Neural cell (in vitro differentiated cells): ENCODE results near the gene CDR2L.

Experiments
- EP300 ChIP-seq: fragments of 450-650 bp; conservative IDR thresholded peaks from 2 replicates; pipeline ENCODE4 v1.6.1; 2014; ENCODE audit warnings: antibody characterized with exemption, mild to moderate bottlenecking, moderate library complexity; ENCODE audit not compliant: poor library complexity, severe bottlenecking
- EZH2 ChIP-seq: fragments of 200-600, 300-800 bp; shearing (Covaris generic), sonication (generic); IDR thresholded peaks from 2 replicates; pipeline ENCODE4 v1.6.1; 2014; ENCODE audit warnings: antibody characterized with exemption, low read length, borderline replicate concordance, mild to moderate bottlenecking; ENCODE audit not compliant: insufficient read depth, poor library complexity, severe bottlenecking
- MXI1 ChIP-seq: fragments of 450-650 bp; conservative IDR thresholded peaks from 2 replicates; pipeline ENCODE4 v1.6.1; 2014; ENCODE audit warnings: antibody characterized with exemption, mild to moderate bottlenecking; ENCODE audit not compliant: poor library complexity, severe bottlenecking
- POLR2AphosphoS5 ChIP-seq: IDR thresholded peaks from 2 replicates; pipeline ENCODE4 v1.6.1; 2012
- RAD21 ChIP-seq: fragments of 450-650 bp; conservative IDR thresholded peaks from 2 replicates; pipeline ENCODE4 v1.6.1; 2014; ENCODE audit warnings: antibody characterized with exemption, mild to moderate bottlenecking, moderate library complexity
- SMC3 ChIP-seq: fragments of 450-650 bp; conservative IDR thresholded peaks from 2 replicates; pipeline ENCODE4 v1.6.1; 2014; ENCODE audit warnings: antibody characterized with exemption, mild to moderate bottlenecking, moderate library complexity; ENCODE audit not compliant: poor library complexity
- TAF1 ChIP-seq: IDR thresholded peaks from 2 replicates; pipeline ENCODE4 v1.6.1; 2012; ENCODE audit warnings: low read depth
- TF ChIP-seq, protein P1 (sequence below): fragments of 450-650 bp; IDR thresholded peaks from 2 replicates; pipeline ENCODE4 v1.5.1; 2014; ENCODE audit warnings: antibody characterized with exemption, mild to moderate bottlenecking, moderate library complexity; ENCODE audit not compliant: poor library complexity, severe bottlenecking
- TF ChIP-seq, protein P2 (sequence below): IDR thresholded peaks from 2 replicates; pipeline ENCODE4 v1.6.1; 2012; ENCODE audit warnings: borderline replicate concordance

DNA sequence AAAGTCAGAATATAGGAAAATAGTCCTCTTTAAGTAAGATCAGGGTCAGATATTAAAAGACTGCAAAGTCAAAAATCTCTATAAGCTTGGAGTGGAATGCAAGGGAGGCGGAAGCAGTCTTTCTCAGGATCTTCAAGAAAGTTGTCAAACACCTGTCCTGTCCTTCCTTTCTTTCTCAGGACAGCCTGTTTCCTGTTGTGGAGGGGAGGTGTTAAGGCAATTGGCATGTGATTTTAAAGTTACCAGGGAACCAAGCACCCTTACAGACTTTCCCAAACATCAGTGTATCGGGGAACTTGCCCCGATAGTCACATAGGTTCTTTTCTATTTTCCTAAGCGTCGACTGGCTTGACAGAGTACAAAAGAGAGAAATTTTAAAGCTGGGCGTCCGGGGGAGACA is 57.3 kb downstream of the CDR2L start:
- TF ChIP-seq MXI1 (no peak), RAD21 (no peak), EZH2 (no peak), EP300 (no peak), POLR2AphosphoS5 (no peak), SMC3 (no peak), TAF1 (no peak)
- TF ChIP-seq, protein P1, sequence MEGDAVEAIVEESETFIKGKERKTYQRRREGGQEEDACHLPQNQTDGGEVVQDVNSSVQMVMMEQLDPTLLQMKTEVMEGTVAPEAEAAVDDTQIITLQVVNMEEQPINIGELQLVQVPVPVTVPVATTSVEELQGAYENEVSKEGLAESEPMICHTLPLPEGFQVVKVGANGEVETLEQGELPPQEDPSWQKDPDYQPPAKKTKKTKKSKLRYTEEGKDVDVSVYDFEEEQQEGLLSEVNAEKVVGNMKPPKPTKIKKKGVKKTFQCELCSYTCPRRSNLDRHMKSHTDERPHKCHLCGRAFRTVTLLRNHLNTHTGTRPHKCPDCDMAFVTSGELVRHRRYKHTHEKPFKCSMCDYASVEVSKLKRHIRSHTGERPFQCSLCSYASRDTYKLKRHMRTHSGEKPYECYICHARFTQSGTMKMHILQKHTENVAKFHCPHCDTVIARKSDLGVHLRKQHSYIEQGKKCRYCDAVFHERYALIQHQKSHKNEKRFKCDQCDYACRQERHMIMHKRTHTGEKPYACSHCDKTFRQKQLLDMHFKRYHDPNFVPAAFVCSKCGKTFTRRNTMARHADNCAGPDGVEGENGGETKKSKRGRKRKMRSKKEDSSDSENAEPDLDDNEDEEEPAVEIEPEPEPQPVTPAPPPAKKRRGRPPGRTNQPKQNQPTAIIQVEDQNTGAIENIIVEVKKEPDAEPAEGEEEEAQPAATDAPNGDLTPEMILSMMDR: no peak
- TF ChIP-seq, protein P2, sequence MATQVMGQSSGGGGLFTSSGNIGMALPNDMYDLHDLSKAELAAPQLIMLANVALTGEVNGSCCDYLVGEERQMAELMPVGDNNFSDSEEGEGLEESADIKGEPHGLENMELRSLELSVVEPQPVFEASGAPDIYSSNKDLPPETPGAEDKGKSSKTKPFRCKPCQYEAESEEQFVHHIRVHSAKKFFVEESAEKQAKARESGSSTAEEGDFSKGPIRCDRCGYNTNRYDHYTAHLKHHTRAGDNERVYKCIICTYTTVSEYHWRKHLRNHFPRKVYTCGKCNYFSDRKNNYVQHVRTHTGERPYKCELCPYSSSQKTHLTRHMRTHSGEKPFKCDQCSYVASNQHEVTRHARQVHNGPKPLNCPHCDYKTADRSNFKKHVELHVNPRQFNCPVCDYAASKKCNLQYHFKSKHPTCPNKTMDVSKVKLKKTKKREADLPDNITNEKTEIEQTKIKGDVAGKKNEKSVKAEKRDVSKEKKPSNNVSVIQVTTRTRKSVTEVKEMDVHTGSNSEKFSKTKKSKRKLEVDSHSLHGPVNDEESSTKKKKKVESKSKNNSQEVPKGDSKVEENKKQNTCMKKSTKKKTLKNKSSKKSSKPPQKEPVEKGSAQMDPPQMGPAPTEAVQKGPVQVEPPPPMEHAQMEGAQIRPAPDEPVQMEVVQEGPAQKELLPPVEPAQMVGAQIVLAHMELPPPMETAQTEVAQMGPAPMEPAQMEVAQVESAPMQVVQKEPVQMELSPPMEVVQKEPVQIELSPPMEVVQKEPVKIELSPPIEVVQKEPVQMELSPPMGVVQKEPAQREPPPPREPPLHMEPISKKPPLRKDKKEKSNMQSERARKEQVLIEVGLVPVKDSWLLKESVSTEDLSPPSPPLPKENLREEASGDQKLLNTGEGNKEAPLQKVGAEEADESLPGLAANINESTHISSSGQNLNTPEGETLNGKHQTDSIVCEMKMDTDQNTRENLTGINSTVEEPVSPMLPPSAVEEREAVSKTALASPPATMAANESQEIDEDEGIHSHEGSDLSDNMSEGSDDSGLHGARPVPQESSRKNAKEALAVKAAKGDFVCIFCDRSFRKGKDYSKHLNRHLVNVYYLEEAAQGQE: no peak
